ENCODE measurements around the gene FXYD7. TPM values are rescaled to one million over a fixed set of nuclear protein-coding genes. Genes with fewer than 3 reads are reported as not detected.

FXYD7 gene
- total RNA-seq, 1 donor, result under 0.01 TPM

DNA sequence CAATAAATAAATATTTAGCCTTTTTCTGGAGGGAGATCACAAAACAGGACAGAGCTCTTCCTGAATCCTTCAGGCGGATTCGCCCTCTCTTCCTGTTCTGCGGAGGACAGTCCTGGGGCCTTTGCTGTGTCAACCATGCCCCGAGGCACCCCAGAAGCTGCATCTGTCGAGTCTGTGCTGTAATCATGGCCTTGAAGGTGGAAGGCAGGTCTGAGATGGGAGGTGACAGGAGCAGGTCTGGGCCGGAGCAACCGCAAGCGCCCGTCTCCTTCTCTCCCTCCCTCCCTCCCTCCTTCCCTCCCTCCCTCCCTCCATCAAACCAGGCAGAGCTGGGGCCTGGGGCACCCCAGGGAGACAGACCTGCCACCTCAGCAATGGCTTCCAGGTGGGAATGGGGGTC, 32.1 kb upstream of the FXYD7 start:
- H3K4me3 ChIP-seq (ENCODE audit: low read depth, low read length), result no peak overlapping the region
- no peak for TF ChIP-seq CTCF (IDR thresholded peaks at IDR 0.05; ENCODE audit: insufficient read depth, low read depth, low read length)
- no peak for DNase-seq (ENCODE audit: low read depth)

DNA sequence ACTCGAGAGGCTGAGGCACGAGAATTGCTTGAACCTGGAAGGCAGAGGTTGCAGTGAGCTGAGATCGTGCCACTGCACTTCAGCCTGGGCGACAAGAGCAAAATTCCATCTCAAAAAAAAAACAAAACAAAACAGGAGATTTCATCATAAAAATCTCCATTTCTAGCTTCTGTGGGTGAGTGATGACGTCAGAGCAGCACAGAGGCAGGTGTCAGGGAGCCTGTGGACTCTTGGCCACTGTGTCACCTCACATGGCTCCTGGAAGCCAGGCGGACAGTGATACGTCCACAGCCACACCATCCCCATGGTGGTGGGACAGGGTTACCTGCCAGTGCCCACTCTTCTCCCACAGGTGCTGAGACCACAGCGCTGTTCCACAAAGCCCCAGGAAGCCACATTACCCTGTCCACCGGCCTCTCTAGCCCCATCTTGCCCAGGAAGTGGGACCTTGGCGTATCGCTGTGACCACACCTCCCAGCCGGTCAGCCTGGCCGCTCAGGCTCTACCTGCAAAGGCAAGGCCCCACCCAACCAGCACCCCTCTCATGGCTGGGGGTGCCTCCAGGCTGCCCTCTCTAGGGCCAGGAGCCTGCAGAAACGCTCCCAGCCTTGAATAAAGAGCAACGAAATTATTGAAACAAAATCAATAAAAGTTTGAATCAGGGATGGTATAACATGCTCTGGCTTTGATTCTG, 29.9 kb upstream of the FXYD7 start:
- no peak for DNase-seq (ENCODE audit: low read depth)
- TF ChIP-seq CTCF (IDR thresholded peaks at IDR 0.05; ENCODE audit: insufficient read depth, low read depth, low read length), result no peak
- no peak overlapping the region for H3K4me3 ChIP-seq (ENCODE audit: low read depth, low read length)

GRCh38 chr19:35114353-35115176, 28.5 kb upstream of the FXYD7 start:
- TF ChIP-seq CTCF (IDR thresholded peaks at IDR 0.05; ENCODE audit: insufficient read depth, low read depth, low read length), result peak; percentile 99
- peak; percentile 50 for DNase-seq (ENCODE audit: low read depth)
- H3K4me3 ChIP-seq (ENCODE audit: low read depth, low read length), result peak overlapping the region; percentile 32

DNA sequence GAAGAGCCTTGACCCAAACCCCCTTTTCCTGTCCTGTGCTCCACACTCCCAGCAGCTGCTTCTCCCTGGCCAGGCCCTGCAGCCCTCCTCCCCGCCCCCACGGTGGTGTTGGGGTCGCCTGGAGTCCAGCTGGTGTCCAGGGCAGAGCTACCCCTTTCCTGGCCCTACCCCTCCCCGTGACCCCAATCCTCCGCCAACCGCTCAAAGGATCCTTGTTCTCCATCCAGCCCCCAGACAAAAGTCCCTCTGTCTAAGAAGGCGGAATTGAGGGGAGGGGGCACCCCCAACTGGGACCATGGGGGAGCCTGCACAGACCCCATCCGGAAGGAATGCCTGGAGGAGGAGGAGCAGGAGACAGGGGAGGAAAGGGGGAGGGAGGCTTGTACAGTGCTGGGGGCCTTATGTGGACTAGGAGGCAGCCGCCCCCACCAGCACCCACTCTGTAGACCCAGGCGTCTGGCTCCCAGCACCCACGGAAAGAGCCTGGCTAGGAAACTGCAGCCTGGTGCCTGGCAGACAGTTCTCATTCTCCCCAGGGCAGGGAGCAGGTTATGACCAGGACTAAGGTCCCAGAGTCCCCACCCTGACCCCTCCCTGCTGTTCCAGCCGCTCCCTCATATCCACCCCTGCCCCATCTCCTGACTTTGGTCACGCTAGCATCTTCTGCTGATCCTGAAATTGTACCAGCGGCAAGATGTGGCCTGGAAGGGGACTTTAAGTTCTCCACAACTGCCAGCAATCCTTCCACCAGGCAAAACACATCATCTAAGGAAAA, 27.7 kb upstream of the FXYD7 start, which contains the start of gene FXYD3:
TSS of gene FXYD3 (plus strand) at position 647 of the 775 bp plus-strand sequence. CDS start 3,554 bp downstream, outside the sequence.
- peak within 1 kb of the TSS; percentile 32 for H3K4me3 ChIP-seq (ENCODE audit: low read depth, low read length)
- TF ChIP-seq CTCF (IDR thresholded peaks at IDR 0.05; ENCODE audit: insufficient read depth, low read depth, low read length), result no peak
- no peak for DNase-seq (ENCODE audit: low read depth)

GRCh38 chr19:35116072-35116801, 26.8 kb upstream of the FXYD7 start:
- DNase-seq (ENCODE audit: low read depth), result no peak
- no peak for TF ChIP-seq CTCF (IDR thresholded peaks at IDR 0.05; ENCODE audit: insufficient read depth, low read depth, low read length)
- no peak overlapping the region for H3K4me3 ChIP-seq (ENCODE audit: low read depth, low read length)

- DNase-seq (ENCODE audit: low read depth), result no peak
- TF ChIP-seq CTCF (IDR thresholded peaks at IDR 0.05; ENCODE audit: insufficient read depth, low read depth, low read length), result no peak
- H3K4me3 ChIP-seq (ENCODE audit: low read depth, low read length), result no peak overlapping the region
These were observed 25.9 kb upstream of the FXYD7 start for GRCh38 chr19:35117116-35117515.

Data from fibroblast of villous mesenchyme (primary cell).